Activated T-helper 17 cell treated with anti-CD3 and anti-CD28 coated beads, Interleukin-2, amount 50 U/mL, for 72 hours (primary cell): ENCODE results near the gene DLEC1. TPM values are rescaled to one million over a fixed set of nuclear protein-coding genes. Genes with fewer than 3 reads are reported as not detected.

ENCODE experiments used
- ATAC-seq: fragments of 150-1000 bp; cut with Tn5 transposase; replicated peaks from 2 replicates; pipeline ENCODE4 v1.10.0; 2021; ENCODE audit warnings: mild to moderate bottlenecking, moderate library complexity
- H3K27ac Mint-ChIP-seq: one replicate; pipeline ENCODE4 v1.8.0; 2022; ENCODE audit warnings: mixed read lengths
- H3K27me3 Mint-ChIP-seq: one replicate; pipeline ENCODE4 v1.8.0; 2022; ENCODE audit warnings: mixed read lengths
- H3K36me3 Mint-ChIP-seq: one replicate; pipeline ENCODE4 v1.8.0; 2022; ENCODE audit warnings: low read depth, mild to moderate bottlenecking, mixed read lengths
- H3K4me1 Mint-ChIP-seq: one replicate; pipeline ENCODE4 v1.8.0; 2022; ENCODE audit warnings: mixed read lengths
- H3K4me3 Mint-ChIP-seq: one replicate; pipeline ENCODE4 v1.8.0; 2022; ENCODE audit warnings: mild to moderate bottlenecking, mixed read lengths
- H3K9me3 Mint-ChIP-seq: one replicate; pipeline ENCODE4 v1.8.0; 2022; ENCODE audit warnings: mixed read lengths
- total RNA-seq, 2 donors: library from RNA; stranded (reverse); gene quantifications; one replicate each; pipeline ENCODE4 v1.2.3, GENCODE V29; 2022

Gene DLEC1
- total RNA-seq, 2 donors from 2014 or later = 1.2 to 2.0 TPM

- H3K4me3 Mint-ChIP-seq = no peak overlapping the region
- no peaks in the 10 kb centered on the region for H3K9me3 Mint-ChIP-seq
- no peak for ATAC-seq
- peaks cover 16% of the 10 kb centered on the region for H3K4me1 Mint-ChIP-seq
- no peak overlapping the region for H3K27ac Mint-ChIP-seq
- H3K36me3 Mint-ChIP-seq = peaks cover 8% of the 10 kb centered on the region
- H3K27me3 Mint-ChIP-seq = no peaks in the 10 kb centered on the region
Observed at GRCh38 chr3:38006031-38006430, 33.0 kb upstream of the DLEC1 start.

- peaks cover 8% of the 10 kb centered on the region for H3K36me3 Mint-ChIP-seq
- no peak for ATAC-seq
- no peak overlapping the region for H3K4me3 Mint-ChIP-seq
- peaks cover 16% of the 10 kb centered on the region for H3K4me1 Mint-ChIP-seq
- no peaks in the 10 kb centered on the region for H3K27me3 Mint-ChIP-seq
- no peaks in the 10 kb centered on the region for H3K9me3 Mint-ChIP-seq
- H3K27ac Mint-ChIP-seq = no peak overlapping the region
Observed at GRCh38 chr3:38006445-38006995, 32.5 kb upstream of the DLEC1 start.

DNA sequence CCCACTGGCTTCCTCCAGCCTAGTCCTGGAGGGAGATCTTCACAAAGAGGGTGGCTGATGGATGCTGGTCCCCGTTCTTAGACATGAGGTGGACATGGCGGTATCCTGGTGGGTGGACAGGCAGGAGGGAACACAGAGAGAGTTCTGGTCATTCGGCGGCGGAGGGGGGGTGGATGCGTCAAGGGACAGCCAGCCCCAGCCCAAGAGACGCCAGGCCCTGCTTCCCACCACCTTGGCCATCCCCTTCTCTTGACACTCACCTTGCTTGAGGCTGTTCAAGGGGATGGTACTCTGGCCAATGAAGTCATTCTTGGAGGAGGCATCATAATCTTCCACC lies 31.3 kb upstream of the DLEC1 start:
- Mint-ChIP-seq H3K4me1 (peaks cover 16% of the 10 kb centered on the region), H3K27me3 (no peaks in the 10 kb centered on the region), H3K9me3 (no peaks in the 10 kb centered on the region), H3K4me3 (no peak overlapping the region), H3K27ac (no peak overlapping the region), H3K36me3 (no peaks in the 10 kb centered on the region)
- no peak for ATAC-seq

- Mint-ChIP-seq H3K9me3 (no peaks in the 10 kb centered on the region), H3K36me3 (no peaks in the 10 kb centered on the region), H3K27me3 (no peaks in the 10 kb centered on the region), H3K4me1 (peaks cover 12% of the 10 kb centered on the region), H3K27ac (no peak overlapping the region), H3K4me3 (no peak overlapping the region)
- ATAC-seq = no peak
Observed at GRCh38 chr3:38008191-38008701, 30.8 kb upstream of the DLEC1 start.

DNA sequence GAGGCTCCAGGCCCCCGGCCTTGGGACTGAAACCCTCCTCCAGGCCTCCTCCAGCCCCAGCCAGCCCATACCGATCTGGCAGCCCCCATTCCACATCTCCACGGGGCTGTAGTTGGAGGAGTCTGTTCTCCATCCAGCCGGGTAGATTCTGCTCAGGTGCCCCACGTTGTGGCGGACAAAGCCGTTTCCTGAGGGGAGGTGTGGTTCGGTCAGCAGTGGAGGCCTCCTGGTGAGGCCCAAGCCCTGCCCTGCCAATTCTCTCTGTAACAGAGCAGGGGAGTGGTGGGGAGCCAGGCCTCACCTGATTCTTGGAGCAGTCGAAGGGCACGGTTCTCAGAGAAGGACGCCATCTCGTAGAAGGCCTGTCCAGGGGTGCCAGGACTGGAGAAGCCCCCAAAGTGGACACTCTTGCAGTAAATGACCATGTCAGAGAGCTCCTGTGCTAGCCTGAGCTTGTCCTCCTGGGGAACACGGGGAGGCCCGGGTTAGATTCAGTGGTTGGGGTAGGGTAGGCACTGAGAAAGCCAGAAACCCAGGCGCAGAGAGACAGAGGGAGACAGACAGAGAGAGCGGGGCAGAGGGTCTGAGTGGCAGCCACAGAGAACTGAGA lies 29.9 kb upstream of the DLEC1 start:
- H3K4me3 Mint-ChIP-seq = no peak overlapping the region
- no peaks in the 10 kb centered on the region for H3K27me3 Mint-ChIP-seq
- no peaks in the 10 kb centered on the region for H3K9me3 Mint-ChIP-seq
- peak overlapping the region; percentile 61 for H3K27ac Mint-ChIP-seq
- ATAC-seq = no peak
- H3K4me1 Mint-ChIP-seq = peaks cover 8% of the 10 kb centered on the region
- H3K36me3 Mint-ChIP-seq = peaks cover 6% of the 10 kb centered on the region

- Mint-ChIP-seq H3K36me3 (peaks cover 15% of the 10 kb centered on the region), H3K27ac (peak overlapping the region; percentile 61), H3K27me3 (no peaks in the 10 kb centered on the region), H3K4me3 (no peak overlapping the region), H3K9me3 (no peaks in the 10 kb centered on the region), H3K4me1 (no peaks in the 10 kb centered on the region)
- ATAC-seq = no peak
Observed at GRCh38 chr3:38009807-38010591, 29.0 kb upstream of the DLEC1 start.

- no peaks in the 10 kb centered on the region for H3K4me1 Mint-ChIP-seq
- no peaks in the 10 kb centered on the region for H3K9me3 Mint-ChIP-seq
Observed at GRCh38 chr3:38011111-38011510, 27.9 kb upstream of the DLEC1 start.

GRCh38 chr3:38015485-38015884 lies 23.5 kb upstream of the DLEC1 start:
- Mint-ChIP-seq H3K4me1 (no peaks in the 10 kb centered on the region), H3K4me3 (no peak overlapping the region), H3K27me3 (no peaks in the 10 kb centered on the region), H3K9me3 (peaks cover 4% of the 10 kb centered on the region), H3K36me3 (peaks cover 57% of the 10 kb centered on the region), H3K27ac (peak overlapping the region; percentile 35)
- ATAC-seq = no peak

More at GRCh38 chr3:38011111-38011510, 27.9 kb upstream of the DLEC1 start:
- H3K4me3 Mint-ChIP-seq = no peak overlapping the region
- no peak for ATAC-seq
- peaks cover 24% of the 10 kb centered on the region for H3K36me3 Mint-ChIP-seq
- H3K27me3 Mint-ChIP-seq = no peaks in the 10 kb centered on the region
- no peak overlapping the region for H3K27ac Mint-ChIP-seq

- Mint-ChIP-seq H3K27ac (no peak overlapping the region), H3K36me3 (peaks cover 57% of the 10 kb centered on the region), H3K4me1 (no peaks in the 10 kb centered on the region), H3K4me3 (no peak overlapping the region), H3K9me3 (peaks cover 4% of the 10 kb centered on the region), H3K27me3 (no peaks in the 10 kb centered on the region)
- no peak for ATAC-seq
Observed at GRCh38 chr3:38015984-38016383, 23.0 kb upstream of the DLEC1 start.

GRCh38 chr3:38016410-38016809 lies 22.6 kb upstream of the DLEC1 start:
- Mint-ChIP-seq H3K27ac (peak overlapping the region; percentile 28), H3K9me3 (peaks cover 4% of the 10 kb centered on the region), H3K4me3 (no peak overlapping the region), H3K27me3 (no peaks in the 10 kb centered on the region), H3K4me1 (no peaks in the 10 kb centered on the region), H3K36me3 (peaks cover 57% of the 10 kb centered on the region)
- ATAC-seq = no peak

DNA sequence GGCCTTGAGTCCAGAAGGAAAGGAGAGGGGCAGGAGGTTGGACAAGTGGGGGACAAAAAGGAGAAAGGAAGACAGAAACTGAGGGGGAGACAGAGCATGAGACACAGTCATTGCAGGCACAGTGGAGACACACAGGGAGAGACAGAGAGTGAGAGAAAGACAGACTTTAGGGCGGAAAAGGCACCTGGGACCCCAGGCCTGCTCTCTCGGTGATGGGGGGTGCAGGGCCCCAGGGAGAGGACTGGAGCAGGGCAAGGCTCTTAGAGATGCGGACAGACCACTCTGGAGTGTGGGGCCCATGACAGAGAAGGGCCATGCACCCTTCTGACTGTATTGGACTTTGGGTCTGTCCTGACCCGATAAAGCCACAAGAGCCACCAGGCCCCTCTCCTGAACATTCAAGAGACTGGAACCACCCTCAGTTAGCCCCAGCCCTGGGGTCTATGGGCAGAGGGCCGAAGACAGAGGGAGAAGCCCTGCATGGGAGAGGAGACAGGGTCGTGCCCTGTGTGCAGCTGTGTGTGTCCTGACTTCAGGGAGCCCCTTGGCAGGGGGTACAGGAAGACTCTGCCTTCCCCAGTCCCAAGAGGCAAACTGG lies 22.1 kb upstream of the DLEC1 start:
- peaks cover 57% of the 10 kb centered on the region for H3K36me3 Mint-ChIP-seq
- no peak for ATAC-seq
- peaks cover 5% of the 10 kb centered on the region for H3K4me1 Mint-ChIP-seq
- H3K4me3 Mint-ChIP-seq = no peak overlapping the region
- H3K9me3 Mint-ChIP-seq = peaks cover 4% of the 10 kb centered on the region
- peak overlapping the region; percentile 28 for H3K27ac Mint-ChIP-seq
- H3K27me3 Mint-ChIP-seq = no peaks in the 10 kb centered on the region

- Mint-ChIP-seq H3K4me1 (peaks cover 6% of the 10 kb centered on the region), H3K4me3 (no peak overlapping the region), H3K27ac (no peak overlapping the region), H3K9me3 (peaks cover 4% of the 10 kb centered on the region), H3K36me3 (peaks cover 57% of the 10 kb centered on the region), H3K27me3 (no peaks in the 10 kb centered on the region)
- ATAC-seq = no peak
Observed at GRCh38 chr3:38017445-38018295, 21.3 kb upstream of the DLEC1 start.

GRCh38 chr3:38018296-38019266 lies 20.4 kb upstream of the DLEC1 start:
- H3K9me3 Mint-ChIP-seq = peaks cover 4% of the 10 kb centered on the region
- peak overlapping the region; percentile 15 for H3K27ac Mint-ChIP-seq
- ATAC-seq = no peak
- H3K36me3 Mint-ChIP-seq = peaks cover 56% of the 10 kb centered on the region
- peaks cover 15% of the 10 kb centered on the region for H3K4me1 Mint-ChIP-seq
- H3K4me3 Mint-ChIP-seq = no peak overlapping the region
- no peaks in the 10 kb centered on the region for H3K27me3 Mint-ChIP-seq
